ENCODE data around the gene LRFN4.
"Not testable (repeated sequence)": the region's sequence is repeated elsewhere in the genome, so short reads cannot be mapped to it uniquely, and the experiment has no call there.

LRFN4 gene

DNA sequence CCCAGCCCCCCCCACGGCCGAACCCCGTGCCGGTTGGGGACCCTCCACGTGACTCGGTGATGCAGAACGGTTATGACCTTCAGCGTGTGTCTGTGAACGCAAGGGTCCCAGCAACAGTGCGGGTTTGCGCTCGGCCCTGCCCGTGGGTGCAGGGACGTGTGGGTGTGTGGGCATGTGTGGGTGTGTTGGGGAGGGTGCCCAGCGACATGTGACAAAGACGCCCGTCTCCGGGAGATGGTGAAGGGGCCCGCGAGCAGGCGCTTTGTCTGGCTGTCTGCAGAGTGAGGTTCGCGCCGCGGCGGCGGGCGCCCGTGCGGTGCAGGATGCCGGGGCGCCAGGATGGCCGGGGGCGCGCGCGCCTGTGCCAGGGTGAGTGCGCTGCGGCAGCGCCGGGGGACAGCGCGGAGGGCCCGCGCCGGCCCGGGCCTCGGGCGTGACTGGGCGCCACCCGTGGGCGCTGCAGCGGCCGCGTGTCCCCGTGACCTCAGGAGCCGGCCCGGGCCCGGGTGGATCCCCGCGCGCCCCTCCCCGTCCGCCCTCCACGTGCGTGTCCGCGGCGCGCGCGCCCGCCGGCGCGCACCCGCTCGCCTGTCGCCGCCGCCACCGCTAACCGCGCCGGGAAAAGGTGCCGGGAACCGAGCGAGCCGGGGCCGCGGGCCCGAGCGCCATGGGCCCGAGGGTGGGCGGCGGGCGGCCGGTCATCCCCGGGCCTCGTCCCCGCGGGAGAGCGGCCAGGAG lies at the start of gene LRFN4:
Gene LRFN4, plus strand, starts transcription at position 569 of the 738 bp plus-strand sequence. CDS start 681 bp downstream, outside the sequence.
- DNase-seq (ENCODE audit: low read depth in 2 of 2): peak in 1 of 2 donors; percentile 54

DNA sequence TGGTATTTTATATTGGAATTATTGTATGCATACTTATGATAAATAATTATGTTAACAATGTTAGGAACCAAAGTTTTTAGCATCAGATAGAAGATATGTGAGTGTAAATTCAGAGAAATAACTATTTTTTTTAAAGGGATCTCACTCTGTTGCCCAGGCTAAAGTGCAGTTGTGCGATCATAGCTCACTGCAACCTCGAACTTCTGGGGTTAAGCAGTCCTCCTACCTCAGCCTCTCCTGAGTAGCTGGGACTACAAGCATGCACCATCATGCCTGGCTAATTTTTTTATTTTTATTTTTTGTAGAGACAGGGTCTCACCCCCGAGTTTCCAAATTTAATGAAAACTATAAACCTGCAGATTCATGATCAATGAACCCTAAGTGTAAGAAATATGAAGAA lies 47.3 kb upstream of the LRFN4 start:
- DNase-seq (ENCODE audit: low read depth in 2 of 2): no peak

DNA sequence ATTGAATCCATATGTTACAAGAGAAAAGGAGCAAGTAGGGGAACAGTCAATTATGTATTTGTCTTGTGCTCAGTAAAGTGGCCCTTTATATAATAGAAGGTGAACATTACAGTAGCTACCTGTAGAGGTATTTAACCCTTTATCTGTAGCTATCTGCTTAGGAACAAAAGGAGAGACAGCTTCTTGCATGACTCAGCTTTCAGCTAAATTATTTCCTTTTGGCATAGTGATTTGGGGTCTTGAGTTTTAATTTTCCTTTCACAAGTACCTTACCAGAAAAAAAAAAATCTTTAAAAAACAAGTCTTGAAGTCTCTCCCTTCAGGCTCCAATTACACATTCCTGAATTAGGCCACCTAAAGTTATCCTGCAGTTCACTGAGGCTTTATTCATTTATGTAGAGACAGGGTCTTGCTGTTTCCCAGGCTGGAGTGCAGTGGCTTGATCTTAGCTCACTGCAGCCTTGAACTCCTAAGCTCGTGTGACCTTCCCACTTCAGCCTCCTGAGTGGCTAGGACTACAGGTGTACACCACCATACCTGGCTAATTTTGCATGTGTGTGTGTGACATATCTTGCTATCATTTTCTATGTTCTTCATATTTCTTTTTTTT lies 46.2 kb upstream of the LRFN4 start:
- no peak for DNase-seq (ENCODE audit: low read depth in 2 of 2)

GRCh38 chr11:66814678-66815077 lies 42.2 kb upstream of the LRFN4 start:
- no peak for DNase-seq (ENCODE audit: low read depth in 2 of 2)

- no peak for DNase-seq (ENCODE audit: low read depth in 2 of 2)
These were observed 41.2 kb upstream of the LRFN4 start for GRCh38 chr11:66815646-66816045.

DNA sequence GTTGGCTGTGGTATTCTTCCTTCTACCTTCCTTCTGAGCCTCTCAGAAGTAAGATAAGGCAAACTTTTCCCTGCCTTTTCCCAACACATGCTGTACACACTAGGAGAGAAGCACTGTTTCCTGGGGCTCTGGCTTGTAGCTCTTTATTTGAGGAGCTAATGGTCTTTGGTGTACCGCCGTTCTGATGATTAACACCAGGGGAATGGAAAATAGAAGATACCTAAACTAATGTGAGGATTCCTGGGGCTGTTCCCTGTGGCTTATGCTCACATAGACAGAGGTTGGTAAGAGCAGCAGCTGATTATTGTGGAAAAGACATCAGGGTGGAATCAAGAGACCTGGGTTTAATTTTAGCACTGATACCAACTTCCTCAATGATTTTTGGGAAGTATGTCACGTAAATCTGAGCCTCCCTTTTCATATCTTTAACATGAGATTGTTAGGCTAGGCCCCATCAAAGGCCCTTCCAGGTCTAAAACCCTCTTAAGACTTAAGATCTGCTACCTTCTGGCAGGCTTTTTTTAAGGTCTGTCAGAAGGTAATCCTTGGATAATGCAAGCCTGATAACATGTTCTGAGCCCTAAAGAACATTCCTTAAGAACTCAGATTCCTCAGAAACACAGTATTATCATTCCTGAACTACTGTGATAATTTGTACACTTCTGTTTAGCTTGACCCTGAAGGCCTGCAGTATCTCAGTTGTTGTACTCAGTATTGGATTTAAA lies 38.5 kb upstream of the LRFN4 start:
- no peak for DNase-seq (ENCODE audit: low read depth in 2 of 2)

DNA sequence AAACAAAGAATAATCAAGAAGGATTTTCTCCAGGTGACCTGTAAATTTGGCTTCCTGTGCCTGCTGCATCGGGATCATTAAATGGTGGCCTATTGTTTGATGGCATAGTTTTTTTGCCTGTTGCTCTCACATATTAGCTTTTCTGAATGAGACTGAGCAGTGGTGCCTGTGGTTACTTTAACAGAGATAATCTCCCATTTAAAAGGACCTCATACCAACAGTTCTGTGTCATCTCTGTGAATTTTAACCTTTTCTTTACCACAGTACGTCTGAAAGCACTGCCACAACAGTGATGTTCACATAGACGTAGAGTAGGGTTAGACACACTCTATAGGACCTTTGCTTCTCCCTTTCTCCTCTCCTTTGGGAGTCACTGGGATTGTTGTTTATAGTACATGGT lies 36.5 kb upstream of the LRFN4 start:
- no peak for DNase-seq (ENCODE audit: low read depth in 2 of 2)

DNA sequence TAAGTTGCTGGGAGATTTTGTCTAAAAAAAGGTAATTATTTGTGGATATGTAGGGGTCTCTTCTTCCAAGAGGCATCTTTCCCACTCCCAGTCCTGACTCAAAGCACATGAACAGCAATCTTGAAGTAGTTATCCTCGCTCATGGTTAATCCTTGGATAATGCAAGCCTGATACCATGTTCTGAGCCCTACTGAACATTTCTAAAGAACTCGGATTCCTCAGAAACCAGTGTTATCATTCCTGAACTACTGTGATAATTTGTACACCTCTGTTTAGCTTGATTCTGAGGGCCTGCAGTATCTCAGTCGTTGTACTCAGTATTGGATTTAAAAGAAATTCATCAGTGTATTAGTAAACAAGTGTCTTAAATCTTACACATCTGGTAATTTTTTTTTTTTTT lies 36.0 kb upstream of the LRFN4 start:
- DNase-seq (ENCODE audit: low read depth in 2 of 2): no peak

- DNase-seq (ENCODE audit: low read depth in 2 of 2): no peak
These were observed 33.2 kb upstream of the LRFN4 start for GRCh38 chr11:66823700-66824099.

GRCh38 chr11:66824573-66824972 lies 32.3 kb upstream of the LRFN4 start:
- not testable (repeated sequence) for DNase-seq (ENCODE audit: low read depth in 2 of 2)

DNA sequence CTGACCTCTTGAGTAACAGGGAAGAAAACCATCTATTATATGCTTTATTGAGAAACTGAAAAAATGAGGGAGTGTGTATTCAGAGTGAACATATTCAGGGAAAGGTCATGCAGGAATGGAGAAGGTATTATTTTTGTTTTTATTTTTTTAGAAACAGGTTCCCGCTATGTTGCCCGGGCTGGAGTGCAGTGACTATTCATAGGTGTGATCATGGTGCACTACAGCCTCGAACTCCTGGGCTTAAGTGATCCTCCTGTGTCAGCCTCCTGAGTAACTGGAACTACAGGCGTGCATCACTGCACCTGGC lies 22.4 kb upstream of the LRFN4 start:
- DNase-seq (ENCODE audit: low read depth in 2 of 2): no peak

- no peak for DNase-seq (ENCODE audit: low read depth in 2 of 2)
These were observed 21.9 kb upstream of the LRFN4 start for GRCh38 chr11:66834943-66835342.

DNA sequence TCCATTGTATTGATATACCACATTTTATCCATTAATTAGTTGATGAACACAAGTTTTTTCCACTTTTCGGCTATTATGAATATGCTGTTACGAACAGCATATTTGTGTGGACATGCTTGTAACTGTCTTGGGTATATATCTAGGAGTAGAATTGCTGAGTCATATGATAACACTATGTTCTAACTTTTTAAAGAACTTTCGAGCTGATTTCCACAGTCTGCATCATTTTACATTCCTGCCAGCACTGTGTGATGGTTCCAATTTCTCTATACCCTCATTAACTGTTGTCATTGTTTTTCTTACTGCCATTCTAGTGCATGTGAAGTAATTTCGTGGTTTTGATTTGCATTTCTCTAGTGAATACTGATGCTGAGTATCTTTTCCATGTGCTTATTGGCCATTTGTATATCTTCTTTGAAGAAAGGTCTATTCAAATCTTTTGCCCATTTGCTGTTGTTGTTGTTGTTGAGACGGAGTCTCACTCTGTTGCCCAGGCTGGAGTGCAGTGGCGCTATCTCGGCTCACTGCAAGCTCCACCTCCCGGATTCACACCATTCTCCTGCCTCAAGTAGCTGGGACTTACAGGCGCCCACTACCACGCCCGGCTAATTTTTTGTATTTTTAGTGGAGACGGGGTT lies 21.0 kb upstream of the LRFN4 start:
- DNase-seq (ENCODE audit: low read depth in 2 of 2): no peak

DNA sequence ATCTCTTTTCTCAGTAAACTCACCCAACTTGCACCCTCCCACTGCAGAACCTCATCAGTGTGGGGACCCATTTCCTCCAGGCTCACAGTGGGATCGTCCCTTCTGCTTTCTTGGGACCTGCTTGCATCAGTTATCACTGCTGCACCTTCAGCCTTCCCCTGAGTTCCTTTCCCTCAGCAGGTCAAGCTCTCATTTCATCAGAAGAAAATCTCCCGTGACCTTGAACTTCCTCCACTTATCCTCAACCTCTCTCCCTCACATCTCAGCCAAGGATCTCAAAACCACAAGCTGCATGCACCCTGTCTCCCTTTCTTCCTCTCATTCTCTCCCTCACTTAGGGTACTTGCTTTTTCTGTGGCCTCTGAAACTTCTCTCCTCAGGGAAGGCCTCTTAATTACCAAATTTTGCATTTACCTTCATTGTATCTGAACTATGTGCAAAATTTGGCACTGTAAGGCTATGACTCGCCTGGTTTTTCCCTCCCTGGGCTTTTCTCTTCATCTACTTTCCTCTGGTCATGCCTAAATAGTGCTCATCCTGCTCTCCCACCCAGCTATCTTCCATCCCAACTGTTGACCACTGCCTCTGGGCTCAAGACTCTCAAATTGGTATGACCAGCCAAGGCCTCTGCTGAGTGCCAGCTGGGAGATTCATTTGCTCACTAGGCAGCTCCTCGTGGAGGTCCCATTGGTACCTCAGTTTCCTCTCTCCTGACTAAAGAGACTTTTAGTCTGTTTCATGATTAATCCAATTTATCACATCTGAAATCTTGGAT lies 16.4 kb upstream of the LRFN4 start:
- no peak for DNase-seq (ENCODE audit: low read depth in 2 of 2)

DNA sequence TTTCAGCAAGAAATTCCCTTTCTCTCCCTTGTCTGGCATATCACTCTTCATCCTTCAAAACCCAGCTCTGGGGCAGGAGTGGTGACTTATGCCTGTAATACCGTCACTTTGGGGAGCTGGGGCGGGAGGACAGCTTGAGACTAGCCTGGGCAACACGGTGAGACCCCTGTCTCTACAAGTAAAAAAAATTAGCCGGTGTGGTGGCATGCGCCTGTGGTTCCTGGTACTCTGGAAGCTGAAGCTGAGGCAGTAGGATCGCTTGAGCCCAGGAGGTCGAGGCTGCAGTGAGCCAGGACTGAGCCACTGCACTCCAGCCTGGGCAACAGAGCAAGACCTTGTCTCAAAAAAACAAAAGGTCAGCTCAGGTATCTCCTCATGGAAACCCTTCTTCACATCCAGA lies 15.0 kb upstream of the LRFN4 start:
- DNase-seq (ENCODE audit: low read depth in 2 of 2): no peak

GRCh38 chr11:66842501-66842895 lies 14.4 kb upstream of the LRFN4 start:
- DNase-seq (ENCODE audit: low read depth in 2 of 2): no peak

DNA sequence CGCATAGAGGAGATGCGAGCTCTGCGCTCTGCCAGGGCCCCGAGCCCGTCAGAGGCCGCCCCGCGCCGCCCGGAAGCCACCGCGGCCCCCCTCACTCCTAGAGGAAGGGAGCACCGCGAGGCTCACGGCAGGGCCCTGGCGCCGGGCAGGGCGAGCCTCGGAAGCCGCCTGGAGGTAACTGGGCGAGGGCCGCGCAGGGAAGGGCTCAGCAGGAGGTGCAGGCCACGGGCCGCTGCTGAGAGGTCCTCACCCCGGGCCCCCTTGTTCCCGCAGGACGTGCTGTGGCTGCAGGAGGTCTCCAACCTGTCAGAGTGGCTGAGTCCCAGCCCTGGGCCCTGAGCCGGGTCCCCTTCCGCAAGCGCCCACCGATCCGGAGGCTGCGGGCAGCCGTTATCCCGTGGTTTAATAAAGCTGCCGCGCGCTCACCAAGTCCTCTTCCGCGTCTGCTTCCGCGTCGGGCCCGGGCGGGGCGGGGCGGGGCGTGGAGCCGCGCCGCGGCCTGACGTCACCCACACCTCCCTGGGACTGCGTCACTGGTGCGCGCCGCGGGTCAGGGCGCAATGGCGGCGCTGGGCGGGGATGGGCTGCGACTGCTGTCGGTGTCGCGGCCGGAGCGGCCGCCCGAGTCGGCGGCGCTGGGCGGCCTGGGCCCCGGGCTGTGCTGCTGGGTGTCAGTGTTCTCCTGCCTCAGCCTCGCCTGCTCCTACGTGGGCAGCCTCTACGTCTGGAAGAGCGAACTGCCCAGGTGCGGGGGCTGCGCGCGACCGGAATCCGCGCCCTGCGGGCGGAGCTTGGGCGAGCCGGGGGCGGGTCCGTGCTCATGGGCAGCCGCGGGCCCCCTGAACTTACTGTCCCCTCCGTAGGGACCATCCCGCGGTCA lies 13.7 kb upstream of the LRFN4 start, which contains the start of gene RCE1:
Gene RCE1, plus strand, starts transcription at position 546 of the 880 bp plus-strand sequence. Its CDS starts 15 bp downstream, at position 561.
- DNase-seq (ENCODE audit: low read depth in 2 of 2): peak; percentile 70 to 87

- DNase-seq (ENCODE audit: low read depth in 2 of 2): no peak
These were observed 12.9 kb upstream of the LRFN4 start for GRCh38 chr11:66843776-66844495.

DNA sequence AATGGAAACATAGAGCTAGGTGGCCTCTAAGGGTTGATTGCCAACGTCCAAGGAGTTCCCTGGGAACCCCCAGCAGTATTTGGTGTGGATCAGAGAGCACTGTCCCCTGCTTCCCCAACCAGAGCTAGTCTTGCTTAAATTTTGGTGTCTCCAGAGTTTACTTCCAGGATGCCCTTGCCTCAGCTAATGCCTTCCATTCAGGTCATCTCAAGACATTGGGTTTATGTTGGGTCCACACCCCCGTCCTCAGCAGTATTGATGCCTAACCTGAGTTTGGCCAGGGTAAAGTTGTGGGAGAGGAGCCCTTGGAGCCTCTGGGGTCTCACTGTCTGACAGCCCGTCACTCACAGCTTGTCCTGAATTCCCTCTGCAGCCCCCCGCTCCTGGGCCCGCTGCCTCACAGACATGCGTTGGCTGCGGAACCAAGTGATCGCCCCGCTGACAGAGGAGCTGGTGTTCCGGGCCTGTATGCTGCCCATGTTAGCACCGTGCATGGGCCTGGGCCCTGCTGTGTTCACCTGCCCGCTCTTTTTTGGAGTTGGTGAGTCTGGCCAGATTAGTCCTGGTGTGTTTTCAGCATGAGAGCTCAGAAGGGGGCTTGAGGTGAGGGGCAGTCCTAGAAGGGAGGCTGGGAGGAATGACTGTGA lies 12.2 kb upstream of the LRFN4 start:
- DNase-seq (ENCODE audit: low read depth in 2 of 2): no peak

Measured in stimulated activated CD8-positive, alpha-beta memory T cell treated with anti-CD3 and anti-CD28 coated beads, Interleukin-7, amount 100 ng/mL, for 4 hours (primary cell).